HepG2 (cell line): ENCODE results near the gene VGF. TPM values are rescaled to one million over a fixed set of nuclear protein-coding genes. Genes with fewer than 3 reads are reported as not detected.

Experiments
- EP300 ChIP-seq, 3 experiments: sonication (generic) in 1 of 3; formaldehyde crosslinking in 1 of 3; IDR thresholded peaks; 2 replicates each; pipeline versions ENCODE4 v1.5.1 to v1.6.1; 2011 to 2020; ENCODE audit warnings: low read depth in 2 of 3, low read length in 2 of 3, borderline replicate concordance in 1 of 3, improper control_type of control experiment in 1 of 3, mild to moderate bottlenecking in 1 of 3, missing genetic modification reagents in 1 of 3, moderate library complexity in 1 of 3
- ETV6 ChIP-seq: sonication (generic); formaldehyde crosslinking; conservative IDR thresholded peaks from 2 replicates; pipeline ENCODE4 v1.4.0; 2020; ENCODE audit warnings: missing genetic modification reagents
- HOXD1 ChIP-seq: sonication (generic); formaldehyde crosslinking; IDR thresholded peaks from 2 replicates; pipeline ENCODE4 v1.5.0; 2020; ENCODE audit warnings: missing genetic modification reagents
- RERE ChIP-seq: IDR thresholded peaks from 2 replicates; pipeline ENCODE4 v1.6.1; 2016; ENCODE audit warnings: low read depth, missing genetic modification reagents, missing compliant biosample characterization
- RFX1 ChIP-seq: fragments of 450-650 bp; IDR thresholded peaks from 2 replicates; pipeline ENCODE4 v1.6.1; 2017
- SAFB2 ChIP-seq: sonication (generic); formaldehyde crosslinking; IDR thresholded peaks from 2 replicates; pipeline ENCODE4 v1.5.1; 2020; ENCODE audit warnings: missing genetic modification reagents, low read depth, mild to moderate bottlenecking, borderline replicate concordance
- YY1 ChIP-seq: IDR thresholded peaks from 2 replicates; pipeline ENCODE4 v1.6.1; 2011; ENCODE audit warnings: low read length, low read depth, moderate library complexity, mild to moderate bottlenecking; ENCODE audit not compliant: insufficient read depth, insufficient replicate concordance
- ZNF101 ChIP-seq: sonication (generic); formaldehyde crosslinking; IDR thresholded peaks from 2 replicates; pipeline ENCODE4 v1.4.0; 2020; ENCODE audit warnings: mild to moderate bottlenecking, low read depth, missing genetic modification reagents, borderline replicate concordance
- ZNF333 ChIP-seq: sonication (generic); formaldehyde crosslinking; IDR thresholded peaks from 2 replicates; pipeline ENCODE4 v1.4.0; 2020; ENCODE audit warnings: mild to moderate bottlenecking, missing genetic modification reagents, borderline replicate concordance
- ZNF709 ChIP-seq: sonication (generic); formaldehyde crosslinking; IDR thresholded peaks from 2 replicates; pipeline ENCODE4 v1.5.0; 2020; ENCODE audit warnings: mild to moderate bottlenecking, missing genetic modification reagents
- ZNF776 ChIP-seq: sonication (generic); formaldehyde crosslinking; IDR thresholded peaks from 2 replicates; pipeline ENCODE4 v1.4.0; 2020; ENCODE audit warnings: mild to moderate bottlenecking, missing genetic modification reagents
- ZNF782 ChIP-seq: sonication (generic); formaldehyde crosslinking; IDR thresholded peaks from 2 replicates; pipeline ENCODE4 v1.4.0; 2020; ENCODE audit warnings: missing genetic modification reagents, mild to moderate bottlenecking, borderline replicate concordance
- polyA plus RNA-seq, 8 experiments: library from polyadenylated mRNA; depleted of rRNA in 3 of 8; stranded (reverse) in 7 of 8; unstranded in 1 of 8; fragments of >200 nt; fragmentation: Illumina TruSeq in 4 of 8; extraction: Trizol in 4 of 8; gene quantifications; 2 replicates each; pipeline versions ENCODE4 v1.2.1 to v1.2.3, GENCODE V29; 2011 to 2016; ENCODE audit warnings: low read depth in 4 of 8, missing spikeins in 1 of 8, mixed read lengths in 1 of 8; ENCODE audit not compliant: insufficient read depth in 1 of 8
- total RNA-seq, 5 experiments: library from RNA; depleted of rRNA; stranded (reverse); fragments of >200 nt; fragmentation: Illumina TruSeq; extraction: Trizol; gene quantifications; 2 replicates each; pipeline ENCODE4 v1.2.3, GENCODE V29; 2016; ENCODE audit warnings: low read depth in 1 of 5
- TF ChIP-seq, protein P1 (sequence below): sonication (generic); formaldehyde crosslinking; IDR thresholded peaks from 2 replicates; pipeline ENCODE4 v1.4.0; 2020; ENCODE audit warnings: missing genetic modification reagents
- TF ChIP-seq, protein P2 (sequence below): sonication (generic); formaldehyde crosslinking; IDR thresholded peaks from 2 replicates; pipeline ENCODE4 v1.5.1; 2020; ENCODE audit warnings: mild to moderate bottlenecking, missing genetic modification reagents, moderate library complexity
- TF ChIP-seq, protein P3 (sequence below): sonication (generic); formaldehyde crosslinking; IDR thresholded peaks from 2 replicates; pipeline ENCODE4 v1.4.0; 2020; ENCODE audit warnings: missing genetic modification reagents, mild to moderate bottlenecking, borderline replicate concordance

The VGF gene
- total and polyA plus RNA-seq, 2 of the 13 experiments (the other 11 are each of a cell fraction or from before 2014, with no cell fraction given) = 0.12 to 0.46 TPM

DNA sequence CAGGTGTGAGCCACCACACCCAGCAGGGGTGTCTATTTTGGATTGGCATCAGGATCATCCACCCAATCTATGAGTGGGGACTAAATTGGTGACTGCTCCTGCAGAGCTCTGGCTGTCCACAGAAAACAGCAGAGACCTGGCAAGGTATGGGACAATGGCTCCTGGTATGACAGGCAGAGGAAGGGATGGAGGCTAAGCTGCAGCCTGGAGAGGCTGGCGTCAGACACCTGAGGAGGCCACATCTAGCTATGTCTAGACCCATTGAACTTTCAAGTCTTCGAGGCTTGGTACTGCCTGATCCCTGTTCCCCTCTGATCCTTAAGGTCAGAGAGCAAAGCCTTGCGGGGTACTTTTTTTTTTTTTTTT is 41.7 kb downstream of the VGF start (continued):
- TF ChIP-seq, protein P1, sequence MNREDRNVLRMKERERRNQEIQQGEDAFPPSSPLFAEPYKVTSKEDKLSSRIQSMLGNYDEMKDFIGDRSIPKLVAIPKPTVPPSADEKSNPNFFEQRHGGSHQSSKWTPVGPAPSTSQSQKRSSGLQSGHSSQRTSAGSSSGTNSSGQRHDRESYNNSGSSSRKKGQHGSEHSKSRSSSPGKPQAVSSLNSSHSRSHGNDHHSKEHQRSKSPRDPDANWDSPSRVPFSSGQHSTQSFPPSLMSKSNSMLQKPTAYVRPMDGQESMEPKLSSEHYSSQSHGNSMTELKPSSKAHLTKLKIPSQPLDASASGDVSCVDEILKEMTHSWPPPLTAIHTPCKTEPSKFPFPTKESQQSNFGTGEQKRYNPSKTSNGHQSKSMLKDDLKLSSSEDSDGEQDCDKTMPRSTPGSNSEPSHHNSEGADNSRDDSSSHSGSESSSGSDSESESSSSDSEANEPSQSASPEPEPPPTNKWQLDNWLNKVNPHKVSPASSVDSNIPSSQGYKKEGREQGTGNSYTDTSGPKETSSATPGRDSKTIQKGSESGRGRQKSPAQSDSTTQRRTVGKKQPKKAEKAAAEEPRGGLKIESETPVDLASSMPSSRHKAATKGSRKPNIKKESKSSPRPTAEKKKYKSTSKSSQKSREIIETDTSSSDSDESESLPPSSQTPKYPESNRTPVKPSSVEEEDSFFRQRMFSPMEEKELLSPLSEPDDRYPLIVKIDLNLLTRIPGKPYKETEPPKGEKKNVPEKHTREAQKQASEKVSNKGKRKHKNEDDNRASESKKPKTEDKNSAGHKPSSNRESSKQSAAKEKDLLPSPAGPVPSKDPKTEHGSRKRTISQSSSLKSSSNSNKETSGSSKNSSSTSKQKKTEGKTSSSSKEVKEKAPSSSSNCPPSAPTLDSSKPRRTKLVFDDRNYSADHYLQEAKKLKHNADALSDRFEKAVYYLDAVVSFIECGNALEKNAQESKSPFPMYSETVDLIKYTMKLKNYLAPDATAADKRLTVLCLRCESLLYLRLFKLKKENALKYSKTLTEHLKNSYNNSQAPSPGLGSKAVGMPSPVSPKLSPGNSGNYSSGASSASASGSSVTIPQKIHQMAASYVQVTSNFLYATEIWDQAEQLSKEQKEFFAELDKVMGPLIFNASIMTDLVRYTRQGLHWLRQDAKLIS (CRISPR knock-in tag) = no peak
- TF ChIP-seq ZNF782 (CRISPR knock-in tag) = no peak
- no peak for TF ChIP-seq ZNF709 (CRISPR knock-in tag)
- TF ChIP-seq YY1 = no peak
- no peak for TF ChIP-seq RERE
- TF ChIP-seq, protein P2, sequence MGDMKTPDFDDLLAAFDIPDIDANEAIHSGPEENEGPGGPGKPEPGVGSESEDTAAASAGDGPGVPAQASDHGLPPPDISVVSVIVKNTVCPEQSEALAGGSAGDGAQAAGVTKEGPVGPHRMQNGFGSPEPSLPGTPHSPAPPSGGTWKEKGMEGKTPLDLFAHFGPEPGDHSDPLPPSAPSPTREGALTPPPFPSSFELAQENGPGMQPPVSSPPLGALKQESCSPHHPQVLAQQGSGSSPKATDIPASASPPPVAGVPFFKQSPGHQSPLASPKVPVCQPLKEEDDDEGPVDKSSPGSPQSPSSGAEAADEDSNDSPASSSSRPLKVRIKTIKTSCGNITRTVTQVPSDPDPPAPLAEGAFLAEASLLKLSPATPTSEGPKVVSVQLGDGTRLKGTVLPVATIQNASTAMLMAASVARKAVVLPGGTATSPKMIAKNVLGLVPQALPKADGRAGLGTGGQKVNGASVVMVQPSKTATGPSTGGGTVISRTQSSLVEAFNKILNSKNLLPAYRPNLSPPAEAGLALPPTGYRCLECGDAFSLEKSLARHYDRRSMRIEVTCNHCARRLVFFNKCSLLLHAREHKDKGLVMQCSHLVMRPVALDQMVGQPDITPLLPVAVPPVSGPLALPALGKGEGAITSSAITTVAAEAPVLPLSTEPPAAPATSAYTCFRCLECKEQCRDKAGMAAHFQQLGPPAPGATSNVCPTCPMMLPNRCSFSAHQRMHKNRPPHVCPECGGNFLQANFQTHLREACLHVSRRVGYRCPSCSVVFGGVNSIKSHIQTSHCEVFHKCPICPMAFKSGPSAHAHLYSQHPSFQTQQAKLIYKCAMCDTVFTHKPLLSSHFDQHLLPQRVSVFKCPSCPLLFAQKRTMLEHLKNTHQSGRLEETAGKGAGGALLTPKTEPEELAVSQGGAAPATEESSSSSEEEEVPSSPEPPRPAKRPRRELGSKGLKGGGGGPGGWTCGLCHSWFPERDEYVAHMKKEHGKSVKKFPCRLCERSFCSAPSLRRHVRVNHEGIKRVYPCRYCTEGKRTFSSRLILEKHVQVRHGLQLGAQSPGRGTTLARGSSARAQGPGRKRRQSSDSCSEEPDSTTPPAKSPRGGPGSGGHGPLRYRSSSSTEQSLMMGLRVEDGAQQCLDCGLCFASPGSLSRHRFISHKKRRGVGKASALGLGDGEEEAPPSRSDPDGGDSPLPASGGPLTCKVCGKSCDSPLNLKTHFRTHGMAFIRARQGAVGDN (CRISPR knock-in tag) = peak; percentile 29
- no peak for TF ChIP-seq ZNF776 (CRISPR knock-in tag)
- TF ChIP-seq ETV6 (CRISPR knock-in tag) = no peak
- no peak for TF ChIP-seq RFX1
- no peak for TF ChIP-seq EP300 (IDR thresholded peaks at IDR 0.05; ENCODE audit: low read depth in 2 of 2, low read length in 2 of 2)
- TF ChIP-seq EP300 (CRISPR knock-in tag; IDR thresholded peaks at IDR 0.05; ENCODE audit: borderline replicate concordance) = no peak
- no peak for TF ChIP-seq ZNF333 (CRISPR knock-in tag)
- no peak for TF ChIP-seq SAFB2 (CRISPR knock-in tag)
- TF ChIP-seq, protein P3, sequence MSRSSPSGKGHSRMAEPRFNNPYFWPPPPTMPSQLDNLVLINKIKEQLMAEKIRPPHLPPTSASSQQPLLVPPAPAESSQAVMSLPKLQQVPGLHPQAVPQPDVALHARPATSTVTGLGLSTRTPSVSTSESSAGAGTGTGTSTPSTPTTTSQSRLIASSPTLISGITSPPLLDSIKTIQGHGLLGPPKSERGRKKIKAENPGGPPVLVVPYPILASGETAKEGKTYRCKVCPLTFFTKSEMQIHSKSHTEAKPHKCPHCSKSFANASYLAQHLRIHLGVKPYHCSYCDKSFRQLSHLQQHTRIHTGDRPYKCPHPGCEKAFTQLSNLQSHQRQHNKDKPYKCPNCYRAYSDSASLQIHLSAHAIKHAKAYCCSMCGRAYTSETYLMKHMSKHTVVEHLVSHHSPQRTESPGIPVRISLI (CRISPR knock-in tag) = no peak
- TF ChIP-seq HOXD1 (CRISPR knock-in tag) = no peak
- no peak for TF ChIP-seq ZNF101 (CRISPR knock-in tag)
